HepG2 (cell line): Measurements from ENCODE around the gene CALML6. TPM values are rescaled to one million over a fixed set of nuclear protein-coding genes. Genes with fewer than 3 reads are reported as not detected.

Experiments
- FOXK1 ChIP-seq: sonication (generic); formaldehyde crosslinking; IDR thresholded peaks from 2 replicates; pipeline ENCODE4 v1.4.0; 2020; ENCODE audit warnings: low read depth, missing genetic modification reagents, borderline replicate concordance
- GFI1 ChIP-seq: sonication (generic); formaldehyde crosslinking; IDR thresholded peaks from 2 replicates; pipeline ENCODE4 v1.5.0; 2020; ENCODE audit warnings: missing genetic modification reagents, mild to moderate bottlenecking, borderline replicate concordance
- HMG20B ChIP-seq: conservative IDR thresholded peaks from 2 replicates; pipeline ENCODE4 v1.6.1; 2016; ENCODE audit warnings: missing genetic modification reagents, missing compliant biosample characterization
- HNRNPL ChIP-seq: fragments of 200-400 bp; formaldehyde crosslinking; IDR thresholded peaks from 2 replicates; pipeline ENCODE4 v1.6.1; 2017; ENCODE audit warnings: mild to moderate bottlenecking, low read depth, low read length
- IKZF4 ChIP-seq: sonication (generic); formaldehyde crosslinking; IDR thresholded peaks from 2 replicates; pipeline ENCODE4 v1.5.1; 2020; ENCODE audit warnings: borderline replicate concordance, mild to moderate bottlenecking, low read depth, missing genetic modification reagents; ENCODE audit errors: not compliant biosample characterization
- ISX ChIP-seq: sonication (generic); formaldehyde crosslinking; conservative IDR thresholded peaks from 2 replicates; pipeline ENCODE4 v1.5.0; 2020; ENCODE audit warnings: missing genetic modification reagents
- MTERF4 ChIP-seq: sonication (generic); formaldehyde crosslinking; IDR thresholded peaks from 2 replicates; pipeline ENCODE4 v1.8.0; 2023; ENCODE audit warnings: mild to moderate bottlenecking, missing genetic modification reagents
- NONO ChIP-seq, 2 experiments: fragments of 450-650 bp in 1 of 2; sonication (generic) in 1 of 2; formaldehyde crosslinking in 1 of 2; IDR thresholded peaks in 1 of 2; conservative IDR thresholded peaks in 1 of 2; 2 replicates each; pipeline versions ENCODE4 v1.6.1 to v1.8.0; 2017 to 2022; ENCODE audit warnings: mild to moderate bottlenecking in 1 of 2, missing genetic modification reagents in 1 of 2, moderate library complexity in 1 of 2
- POGZ ChIP-seq: sonication (generic); formaldehyde crosslinking; IDR thresholded peaks from 2 replicates; pipeline ENCODE4 v1.4.0; 2020; ENCODE audit warnings: mild to moderate bottlenecking, missing genetic modification reagents
- SOX6 ChIP-seq, 2 experiments: fragments of 450-650 bp in 1 of 2; sonication (generic) in 1 of 2; formaldehyde crosslinking in 1 of 2; IDR thresholded peaks; 2 replicates each; pipeline versions ENCODE4 v1.4.0 to v1.6.1; 2017 to 2020; ENCODE audit warnings: antibody characterized with exemption in 1 of 2, mild to moderate bottlenecking in 1 of 2, missing genetic modification reagents in 1 of 2
- SPEN ChIP-seq: sonication (generic); formaldehyde crosslinking; IDR thresholded peaks from 2 replicates; pipeline ENCODE4 v1.5.1; 2020; ENCODE audit warnings: low read depth, mild to moderate bottlenecking, missing genetic modification reagents
- SRF ChIP-seq: IDR thresholded peaks from 2 replicates; pipeline ENCODE4 v1.6.1; 2011; ENCODE audit warnings: mild to moderate bottlenecking, low read depth, low read length, moderate library complexity
- THAP9 ChIP-seq: sonication (generic); formaldehyde crosslinking; IDR thresholded peaks from 2 replicates; pipeline ENCODE4; 2020; ENCODE audit warnings: missing genetic modification reagents, mild to moderate bottlenecking, borderline replicate concordance
- ZC3H13 ChIP-seq: sonication (generic); formaldehyde crosslinking; IDR thresholded peaks from 2 replicates; pipeline ENCODE4 v1.8.1; 2023; ENCODE audit warnings: mild to moderate bottlenecking, missing genetic modification reagents, moderate library complexity
- ZNF260 ChIP-seq: sonication (generic); formaldehyde crosslinking; IDR thresholded peaks from 2 replicates; pipeline ENCODE4 v1.4.0; 2020; ENCODE audit warnings: missing genetic modification reagents, low read depth, mild to moderate bottlenecking, borderline replicate concordance
- ZNF335 ChIP-seq: sonication (generic); formaldehyde crosslinking; IDR thresholded peaks from 2 replicates; pipeline ENCODE4 v1.4.0; 2020; ENCODE audit warnings: missing genetic modification reagents
- ZNF33B ChIP-seq: sonication (generic); formaldehyde crosslinking; IDR thresholded peaks from 2 replicates; pipeline ENCODE4 v1.5.1; 2020; ENCODE audit warnings: mild to moderate bottlenecking, missing genetic modification reagents
- ZNF354B ChIP-seq: sonication (generic); formaldehyde crosslinking; IDR thresholded peaks from 2 replicates; pipeline ENCODE4 v1.8.0; 2022; ENCODE audit warnings: mild to moderate bottlenecking, missing genetic modification reagents
- ZNF501 ChIP-seq: sonication (generic); formaldehyde crosslinking; IDR thresholded peaks from 2 replicates; pipeline ENCODE4 v1.5.1; 2020; ENCODE audit warnings: mild to moderate bottlenecking, moderate library complexity, missing genetic modification reagents
- ZNF652 ChIP-seq: IDR thresholded peaks from 2 replicates; pipeline ENCODE4 v1.6.1; 2016; ENCODE audit warnings: low read depth, borderline replicate concordance
- ZNF746 ChIP-seq: sonication (generic); formaldehyde crosslinking; IDR thresholded peaks from 2 replicates; pipeline ENCODE4 v1.8.0; 2022; ENCODE audit warnings: mild to moderate bottlenecking, missing genetic modification reagents
- ZNF839 ChIP-seq: sonication (generic); formaldehyde crosslinking; IDR thresholded peaks from 2 replicates; pipeline ENCODE4 v1.4.0; 2020; ENCODE audit warnings: missing genetic modification reagents, mild to moderate bottlenecking, borderline replicate concordance
- polyA plus RNA-seq, 8 experiments: library from polyadenylated mRNA; depleted of rRNA in 3 of 8; stranded (reverse) in 7 of 8; unstranded in 1 of 8; fragments of >200 nt; fragmentation: Illumina TruSeq in 4 of 8; extraction: Trizol in 4 of 8; gene quantifications; 2 replicates each; pipeline versions ENCODE4 v1.2.1 to v1.2.3, GENCODE V29; 2011 to 2016; ENCODE audit warnings: low read depth in 4 of 8, missing spikeins in 1 of 8, mixed read lengths in 1 of 8; ENCODE audit not compliant: insufficient read depth in 1 of 8
- total RNA-seq, 5 experiments: library from RNA; depleted of rRNA; stranded (reverse); fragments of >200 nt; fragmentation: Illumina TruSeq; extraction: Trizol; gene quantifications; 2 replicates each; pipeline ENCODE4 v1.2.3, GENCODE V29; 2016; ENCODE audit warnings: low read depth in 1 of 5
- TF ChIP-seq, protein P1 (sequence below): sonication (generic); formaldehyde crosslinking; IDR thresholded peaks from 2 replicates; pipeline ENCODE4 v1.5.0; 2020; ENCODE audit warnings: missing genetic modification reagents, mild to moderate bottlenecking, borderline replicate concordance
- TF ChIP-seq, protein P2 (sequence below): IDR thresholded peaks from 2 replicates; pipeline ENCODE4 v1.6.1; 2016; ENCODE audit warnings: missing biosample characterization, missing genetic modification reagents, low read depth

Gene CALML6
- total and polyA plus RNA-seq, 2 of the 13 experiments (the other 11 are each of a cell fraction or from before 2014, with no cell fraction given), result 0.11 to 0.12 TPM

DNA sequence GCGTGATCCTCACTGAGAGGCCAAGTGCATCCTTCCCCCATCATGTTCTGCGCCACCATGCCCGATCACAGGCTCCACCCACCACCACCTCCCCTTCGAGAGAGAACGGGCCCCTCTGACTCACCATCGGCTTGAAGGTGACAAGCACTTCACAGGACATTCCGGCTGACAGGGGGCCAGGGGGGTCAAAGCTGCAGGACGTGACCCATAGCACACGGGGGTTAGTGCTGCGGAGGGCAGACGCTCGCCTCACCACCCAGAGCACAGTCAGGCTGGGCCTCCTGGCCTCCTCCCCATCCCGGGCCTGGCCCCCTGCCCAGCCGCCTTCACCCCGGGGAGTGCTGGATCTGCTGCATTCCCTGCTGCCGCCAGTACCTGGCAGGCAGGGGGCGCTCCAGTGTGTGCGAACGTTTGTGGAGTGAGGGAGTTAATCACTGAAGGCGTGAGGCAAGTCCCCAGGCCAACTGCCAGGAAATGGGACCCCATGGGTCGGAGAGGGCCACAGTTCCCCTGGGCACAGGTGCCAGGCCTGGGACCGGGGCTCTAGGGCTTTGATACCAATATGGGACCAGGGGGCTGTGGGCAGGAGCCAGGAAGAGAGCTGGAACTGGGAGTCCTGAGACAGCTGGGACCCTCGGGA lies 44.9 kb downstream of the CALML6 start (continued):
- TF ChIP-seq THAP9 (CRISPR knock-in tag), result peak; percentile 47; the same call in 1 of the 2 replicates
- TF ChIP-seq, protein P1, sequence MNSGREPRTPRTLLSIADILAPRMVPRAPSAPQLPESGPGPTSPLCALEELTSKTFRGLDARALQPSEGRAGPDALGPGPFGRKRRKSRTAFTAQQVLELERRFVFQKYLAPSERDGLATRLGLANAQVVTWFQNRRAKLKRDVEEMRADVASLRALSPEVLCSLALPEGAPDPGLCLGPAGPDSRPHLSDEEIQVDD (CRISPR knock-in tag), result no peak
- TF ChIP-seq ZNF260 (CRISPR knock-in tag), result no peak
- TF ChIP-seq HNRNPL, result peak; percentile 89
- TF ChIP-seq POGZ (CRISPR knock-in tag), result peak; percentile 73
- no peak for TF ChIP-seq ZNF354B
- 0 out of 2 replicates have a peak, but pooled peaks have one; percentile 8 for TF ChIP-seq MTERF4 (CRISPR knock-in tag)
- peak; percentile 6; the same call in 1 of the 2 replicates for TF ChIP-seq GFI1
- no peak for TF ChIP-seq ZNF335
- peak; percentile 74 for TF ChIP-seq SPEN
- TF ChIP-seq IKZF4 (CRISPR knock-in tag), result peak; percentile 38
- peak; percentile 90 for TF ChIP-seq ZC3H13 (CRISPR knock-in tag)
- TF ChIP-seq ZNF839 (CRISPR knock-in tag), result no peak
- no peak for TF ChIP-seq ISX (CRISPR knock-in tag)
- no peak for TF ChIP-seq SOX6 (IDR thresholded peaks at IDR 0.05)
- TF ChIP-seq SOX6 (CRISPR knock-in tag; IDR thresholded peaks at IDR 0.05), result peak; percentile 61
- TF ChIP-seq, protein P2, sequence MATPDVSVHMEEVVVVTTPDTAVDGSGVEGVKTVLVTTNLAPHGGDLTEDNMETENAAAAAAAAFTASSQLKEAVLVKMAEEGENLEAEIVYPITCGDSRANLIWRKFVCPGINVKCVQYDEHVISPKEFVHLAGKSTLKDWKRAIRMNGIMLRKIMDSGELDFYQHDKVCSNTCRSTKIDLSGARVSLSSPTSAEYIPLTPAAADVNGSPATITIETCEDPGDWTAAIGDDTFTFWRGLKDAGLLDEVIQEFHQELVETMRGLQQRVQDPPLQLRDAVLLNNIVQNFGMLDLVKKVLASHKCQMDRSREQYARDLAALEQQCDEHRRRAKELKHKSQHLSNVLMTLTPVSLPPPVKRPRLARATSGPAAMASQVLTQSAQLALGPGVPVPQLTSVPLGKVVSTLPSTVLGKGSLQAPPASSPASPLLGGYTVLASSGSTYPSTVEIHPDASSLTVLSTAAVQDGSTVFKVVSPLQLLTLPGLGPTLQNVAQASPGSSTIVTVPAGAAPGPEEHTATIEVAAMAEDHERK (CRISPR knock-in tag), result no peak
- TF ChIP-seq HMG20B, result 0 out of 2 replicates have a peak, but pooled peaks have one; percentile 9
- no peak for TF ChIP-seq ZNF33B
- TF ChIP-seq ZNF652 (CRISPR knock-in tag), result peak; percentile 80
- no peak for TF ChIP-seq FOXK1
- peak; percentile 94 for TF ChIP-seq ZNF501 (CRISPR knock-in tag)
- no peak for TF ChIP-seq SRF
- TF ChIP-seq ZNF746, result peak; percentile 64; the same call in 1 of the 2 replicates
- TF ChIP-seq NONO (IDR thresholded peaks at IDR 0.05), result no peak
- peak; percentile 55 for TF ChIP-seq NONO (CRISPR knock-in tag; conservative IDR thresholded peaks at IDR 0.05)
